Measurements from ENCODE around the gene ARL6.

The ARL6 gene

GRCh38 chr3:97764407-97765238 lies at the start of gene ARL6:
Gene ARL6 (plus strand): TSS chr3:97764758. CDS start chr3:97768108, 3,350 bp downstream.
- peak; percentile 92 for DNase-seq (ENCODE audit: low read depth, low spot score)

GRCh38 chr3:97719156-97719821 lies 45.3 kb upstream of the ARL6 start:
- peak; percentile 83 for DNase-seq (ENCODE audit: low read depth, low spot score)

GRCh38 chr3:97720417-97720816 lies 44.1 kb upstream of the ARL6 start:
- no peak for DNase-seq (ENCODE audit: low read depth, low spot score)

- DNase-seq (ENCODE audit: low read depth, low spot score), result no peak
Observed at GRCh38 chr3:97721446-97721845, 43.1 kb upstream of the ARL6 start.

- DNase-seq (ENCODE audit: low read depth, low spot score), result no peak
Observed at GRCh38 chr3:97736928-97737327, 27.6 kb upstream of the ARL6 start.

GRCh38 chr3:97738761-97739160 lies 25.8 kb upstream of the ARL6 start:
- no peak for DNase-seq (ENCODE audit: low read depth, low spot score)

GRCh38 chr3:97742036-97742435 lies 22.5 kb upstream of the ARL6 start:
- no peak for DNase-seq (ENCODE audit: low read depth, low spot score)

- DNase-seq (ENCODE audit: low read depth, low spot score), result no peak
Observed at GRCh38 chr3:97744289-97744688, 20.3 kb upstream of the ARL6 start.

GRCh38 chr3:97763586-97764406 lies 762 bp upstream of the ARL6 start:
- DNase-seq (ENCODE audit: low read depth, low spot score), result no peak

GRCh38 chr3:97765336-97765735 lies 778 bp downstream of the ARL6 start:
- DNase-seq (ENCODE audit: low read depth, low spot score), result peak; percentile 13

- no peak for DNase-seq (ENCODE audit: low read depth, low spot score)
Observed at GRCh38 chr3:97772926-97773325, 8.4 kb downstream of the ARL6 start.

- DNase-seq (ENCODE audit: low read depth, low spot score), result no peak
Observed at GRCh38 chr3:97778152-97778551, 13.6 kb downstream of the ARL6 start.

GRCh38 chr3:97793420-97794019 lies 29.0 kb downstream of the ARL6 start:
- peak; percentile 70 for DNase-seq (ENCODE audit: low read depth, low spot score)

- DNase-seq (ENCODE audit: low read depth, low spot score), result no peak
Observed at GRCh38 chr3:97795951-97796350, 31.4 kb downstream of the ARL6 start.

GRCh38 chr3:97804471-97804870 lies 39.9 kb downstream of the ARL6 start:
- DNase-seq (ENCODE audit: low read depth, low spot score), result no peak

GRCh38 chr3:97810779-97811390 lies 46.3 kb downstream of the ARL6 start:
- no peak for DNase-seq (ENCODE audit: low read depth, low spot score)

- no peak for DNase-seq (ENCODE audit: low read depth, low spot score)
Observed at GRCh38 chr3:97815149-97815917, 50.8 kb downstream of the ARL6 start.

- DNase-seq (ENCODE audit: low read depth, low spot score), result no peak
Observed at GRCh38 chr3:97816811-97817210, 52.3 kb downstream of the ARL6 start.

GRCh38 chr3:97817965-97818364 lies 53.4 kb downstream of the ARL6 start:
- no peak for DNase-seq (ENCODE audit: low read depth, low spot score)

GRCh38 chr3:97820780-97821179 lies 56.2 kb downstream of the ARL6 start:
- no peak for DNase-seq (ENCODE audit: low read depth, low spot score)

Measured in astrocyte of the hippocampus (primary cell).